Kidney (tissue), 14 donors: ENCODE measurements around the gene MARCKSL1. TPM values are rescaled to one million over a fixed set of nuclear protein-coding genes. Genes with fewer than 3 reads are reported as not detected.
A peak's percentile ranks its signal among the peaks of the same experiment; 100 is the strongest.

Source experiments
- DNase-seq, 5 donors: peaks; one replicate each; pipeline ENCODE4 v3.0.0-alpha.2; 2013 to 2020
- FAIRE-seq: peaks from 2 replicates; lab custom pipeline; 2012; peaks lifted over from hg19 to GRCh38; lab: Jason Lieb, UNC
- H3K27ac ChIP-seq, 2 donors: one replicate each; pipeline ENCODE4 v1.7.0; 2013; ENCODE audit warnings: low read depth in 2 of 2, low read length in 2 of 2, inconsistent platforms in 1 of 2
- H3K27me3 ChIP-seq: one replicate; pipeline ENCODE4 v1.7.1; 2013; ENCODE audit warnings: low read length, inconsistent platforms; ENCODE audit not compliant: control insufficient read depth, insufficient read depth
- H3K36me3 ChIP-seq, 3 donors: one replicate each; pipeline versions ENCODE4 v1.7.0 to v1.7.1; 2013; ENCODE audit warnings: low read length in 3 of 3, control low read depth in 1 of 3, inconsistent platforms in 1 of 3; ENCODE audit not compliant: insufficient read depth in 3 of 3, control insufficient read depth in 2 of 3
- H3K4me1 ChIP-seq, 3 donors: one replicate each; pipeline versions ENCODE4 v1.7.0 to v1.7.1; 2013; ENCODE audit warnings: low read length in 3 of 3, inconsistent platforms in 1 of 3, low read depth in 1 of 3; ENCODE audit not compliant: control insufficient read depth in 2 of 3, insufficient read depth in 2 of 3
- H3K4me3 ChIP-seq, 3 donors: one replicate each; pipeline versions ENCODE4 v1.7.0 to v1.8.1; 2013; ENCODE audit warnings: low read length in 3 of 3, control low read depth in 1 of 3, inconsistent platforms in 1 of 3
- H3K9ac ChIP-seq, 3 donors: one replicate each; pipeline versions ENCODE4 v1.7.0 to v1.7.1; 2013; ENCODE audit warnings: low read length in 3 of 3, control low read depth in 1 of 3, inconsistent platforms in 1 of 3
- H3K9me3 ChIP-seq, 3 donors: one replicate each; pipeline versions ENCODE4 v1.7.0 to v1.7.1; 2013; ENCODE audit warnings: low read length in 3 of 3, control low read depth in 1 of 3, inconsistent platforms in 1 of 3; ENCODE audit not compliant: control insufficient read depth in 2 of 3, insufficient read depth in 1 of 3
- intact Hi-C: fragments of 100-400 bp; cut with DNase I; formaldehyde crosslinking; loops from one replicate; pipeline ENCODE4 v1.11.1; 2022
- polyA plus RNA-seq: library from polyadenylated mRNA; stranded (reverse); fragments of 350-450 nt; fragmentation: Illumina TruSeq; extraction: RNeasy Lipid Tissue Mini Kit (QIAGEN cat#74804); gene quantifications from one replicate; pipeline ENCODE4 v1.2.3, GENCODE V29; 2014; ENCODE audit warnings: low read depth, low replicate concordance; ENCODE audit not compliant: insufficient read depth
- total RNA-seq: library from RNA; stranded (reverse); fragmentation: NEBNext Ultra II Directional; extraction: Animal tissue kit (Norgen Biotek cat#: 25700); gene quantifications from one replicate; pipeline ENCODE4 v1.2.1, GENCODE V29; 2021
- TF ChIP-seq, protein P1 (sequence below): IDR thresholded peaks from 3 replicates; pipeline ENCODE4 v1.5.1; 2012; ENCODE audit warnings: mild to moderate bottlenecking, moderate library complexity, borderline replicate concordance; ENCODE audit not compliant: insufficient read depth; ENCODE audit errors: extremely low read depth
- donor health status: control.
- donor health status: control.
- donor health status: control.
- donor health status: control.
- donor health status: control.
- donor health status: DM: yes; HTN: yes; CAD: no.
- donor health status: Normal renal cell carcinoma (clear cell type).

Gene MARCKSL1
- total and polyA plus RNA-seq, 2 donors from 2014 or later, result 29.8 to 58.6 TPM

DNA sequence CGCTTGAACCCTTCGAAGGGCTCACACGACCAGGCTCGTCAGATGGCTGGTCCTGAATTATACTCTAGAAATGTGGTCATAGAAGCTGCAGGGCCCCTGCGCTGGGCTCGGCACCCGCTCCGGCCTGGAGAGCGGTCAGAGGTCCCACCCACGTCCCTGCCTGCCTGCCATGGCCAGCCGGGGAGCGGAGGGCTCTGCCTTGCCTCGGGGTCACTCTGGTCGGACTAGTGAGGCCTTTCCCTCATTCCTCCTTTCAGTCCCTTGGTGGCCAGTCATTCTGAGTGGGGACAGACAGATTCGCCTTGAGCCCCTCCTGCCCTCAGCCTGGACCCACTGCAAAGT is 529 bp upstream of the MARCKSL1 start:
- Histone ChIP-seq H3K4me3 (no peak overlapping the region), H3K27ac (no peak overlapping the region)

DNA sequence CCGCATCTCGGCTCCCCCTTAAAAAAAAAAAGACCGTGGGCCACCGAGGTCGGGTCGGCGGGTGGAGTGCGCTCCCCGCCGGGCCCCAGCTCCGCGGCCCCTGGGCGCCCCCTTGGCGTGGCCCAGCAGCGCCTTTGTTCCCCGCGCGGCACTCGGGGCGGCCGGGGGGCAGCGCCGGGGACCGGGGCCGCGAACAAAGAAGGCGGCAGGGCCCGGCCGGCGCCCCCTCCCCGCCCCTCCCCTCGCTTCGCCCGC is 571 bp downstream of the MARCKSL1 start:
- TF ChIP-seq, protein P1, sequence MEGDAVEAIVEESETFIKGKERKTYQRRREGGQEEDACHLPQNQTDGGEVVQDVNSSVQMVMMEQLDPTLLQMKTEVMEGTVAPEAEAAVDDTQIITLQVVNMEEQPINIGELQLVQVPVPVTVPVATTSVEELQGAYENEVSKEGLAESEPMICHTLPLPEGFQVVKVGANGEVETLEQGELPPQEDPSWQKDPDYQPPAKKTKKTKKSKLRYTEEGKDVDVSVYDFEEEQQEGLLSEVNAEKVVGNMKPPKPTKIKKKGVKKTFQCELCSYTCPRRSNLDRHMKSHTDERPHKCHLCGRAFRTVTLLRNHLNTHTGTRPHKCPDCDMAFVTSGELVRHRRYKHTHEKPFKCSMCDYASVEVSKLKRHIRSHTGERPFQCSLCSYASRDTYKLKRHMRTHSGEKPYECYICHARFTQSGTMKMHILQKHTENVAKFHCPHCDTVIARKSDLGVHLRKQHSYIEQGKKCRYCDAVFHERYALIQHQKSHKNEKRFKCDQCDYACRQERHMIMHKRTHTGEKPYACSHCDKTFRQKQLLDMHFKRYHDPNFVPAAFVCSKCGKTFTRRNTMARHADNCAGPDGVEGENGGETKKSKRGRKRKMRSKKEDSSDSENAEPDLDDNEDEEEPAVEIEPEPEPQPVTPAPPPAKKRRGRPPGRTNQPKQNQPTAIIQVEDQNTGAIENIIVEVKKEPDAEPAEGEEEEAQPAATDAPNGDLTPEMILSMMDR, result no peak
- Histone ChIP-seq H3K27me3 (no peaks in the 10 kb centered on the region), H3K9ac (no peak overlapping the region), H3K4me3 (peak overlapping the region in 1 of 3 donors; percentile 52), H3K36me3 (peaks cover 0 to 16% (median 9%) of the 10 kb centered on the region in 3 donors), H3K27ac (no peak overlapping the region), H3K9me3 (no peaks in the 10 kb centered on the region), H3K4me1 (peaks cover 0 to 12% (median 0%) of the 10 kb centered on the region in 3 donors)
- no peak for DNase-seq
- intact Hi-C loops, result no loop called here
- FAIRE-seq, result no peak

More for the DNA sequence above, 529 bp upstream of the MARCKSL1 start:
- no peaks in the 10 kb centered on the region for H3K9me3 ChIP-seq
- H3K4me1 ChIP-seq, result peaks cover 0 to 12% (median 0%) of the 10 kb centered on the region in 3 donors
- H3K9ac ChIP-seq, result no peak overlapping the region
- intact Hi-C loops, result no loop called here
- FAIRE-seq, result no peak
- peaks cover 0 to 6% (median 5%) of the 10 kb centered on the region in 3 donors for H3K36me3 ChIP-seq
- no peaks in the 10 kb centered on the region for H3K27me3 ChIP-seq
- DNase-seq, result peak in 1 of 5 donors; percentile 85
- TF ChIP-seq, protein P1, result no peak

DNA sequence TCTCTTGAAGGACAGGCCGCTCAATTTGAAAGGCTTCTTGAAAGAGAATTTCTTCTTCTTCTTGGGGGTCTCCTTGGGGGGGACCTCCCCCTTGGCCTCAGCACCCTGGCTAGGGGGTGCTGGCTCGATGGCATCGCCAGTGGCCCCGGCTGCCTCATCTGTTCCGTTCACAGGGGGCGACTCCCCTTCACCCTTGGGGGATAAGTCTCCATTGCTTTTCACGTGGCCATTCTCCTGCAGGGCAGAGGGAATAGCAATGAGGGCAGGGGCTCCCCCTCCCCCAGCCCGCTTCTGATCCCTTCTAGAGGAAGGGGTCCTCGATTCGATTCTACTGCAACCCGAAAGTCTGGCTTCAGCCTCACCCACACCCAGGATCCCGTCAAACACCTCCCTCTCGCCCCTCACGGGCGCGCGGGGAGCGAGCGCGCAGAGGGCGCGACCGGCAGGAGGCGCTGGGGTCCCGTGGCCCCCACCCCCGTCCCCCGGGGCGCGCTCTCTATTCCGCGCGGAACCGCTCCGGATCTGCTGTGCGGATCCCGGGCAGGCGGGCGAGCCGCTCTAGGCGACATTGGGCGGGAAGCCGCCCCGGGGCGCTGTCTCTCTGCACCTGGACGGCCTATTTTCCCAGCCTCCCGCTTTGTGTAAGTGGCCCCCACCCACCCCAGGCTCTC is 1.0 kb downstream of the MARCKSL1 start:
- peaks cover 2 to 17% (median 13%) of the 10 kb centered on the region in 3 donors for H3K36me3 ChIP-seq

More for the DNA sequence above, 1.0 kb downstream of the MARCKSL1 start:
- H3K9me3 ChIP-seq, result no peaks in the 10 kb centered on the region
- H3K27me3 ChIP-seq, result no peaks in the 10 kb centered on the region
- peaks cover 0 to 12% (median 0%) of the 10 kb centered on the region in 3 donors for H3K4me1 ChIP-seq
- intact Hi-C loops, result no loop called here
- FAIRE-seq, result no peak
- peak; percentile 53 to 87 (median 78) for DNase-seq
- no peak overlapping the region for H3K27ac ChIP-seq
- TF ChIP-seq, protein P1, result peak; percentile 36
- peak overlapping the region in 2 of 3 donors; percentile 55 to 60 for H3K9ac ChIP-seq
- peak overlapping the region; percentile 42 to 76 (median 52) for H3K4me3 ChIP-seq
